Endothelial cell of hepatic sinusoid (primary cell): ENCODE results near the gene WIPF1.
"Not testable (repeated sequence)": the region's sequence is repeated elsewhere in the genome, so short reads cannot be mapped to it uniquely, and the experiment has no call there.

ENCODE experiments used
- in situ Hi-C: cut with HindIII; loops from 2 replicates; pipeline ENCODE4 v1.10.0; 2017; ENCODE audit warnings: low sequenced_read_pairs

The WIPF1 gene

DNA sequence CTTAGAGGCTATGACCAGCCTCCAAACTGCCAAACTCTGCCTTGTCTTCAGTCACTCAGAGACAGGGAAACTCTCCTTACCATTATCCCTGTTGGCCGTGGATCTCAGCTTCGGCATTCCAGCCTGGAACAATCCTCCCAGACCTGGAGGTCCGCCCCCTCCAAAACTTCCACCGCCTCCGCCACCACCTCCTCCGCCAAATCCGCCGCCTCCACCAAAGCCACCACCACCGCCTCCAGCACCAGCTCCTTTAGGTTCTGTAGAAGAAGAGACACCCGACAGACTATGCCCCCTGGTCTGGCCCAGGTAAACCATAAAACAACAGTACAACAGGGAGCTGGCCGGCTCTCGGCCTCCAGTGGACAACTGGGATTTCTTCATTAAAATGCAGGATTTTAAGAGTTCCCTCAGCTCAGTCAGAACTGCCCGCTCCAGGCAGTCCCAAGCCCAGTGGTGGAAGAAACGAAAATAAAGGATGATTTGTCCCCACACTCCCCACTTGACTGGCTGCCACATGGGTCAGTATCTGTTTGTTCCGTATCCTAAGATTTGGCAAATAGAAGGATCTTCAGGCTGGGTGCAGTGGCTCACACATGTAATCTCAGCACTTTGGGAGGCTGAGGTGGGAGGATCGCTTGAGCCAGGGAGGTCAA lies 22.4 kb downstream of the WIPF1 start:
- in situ Hi-C loops, result no loop called here

DNA sequence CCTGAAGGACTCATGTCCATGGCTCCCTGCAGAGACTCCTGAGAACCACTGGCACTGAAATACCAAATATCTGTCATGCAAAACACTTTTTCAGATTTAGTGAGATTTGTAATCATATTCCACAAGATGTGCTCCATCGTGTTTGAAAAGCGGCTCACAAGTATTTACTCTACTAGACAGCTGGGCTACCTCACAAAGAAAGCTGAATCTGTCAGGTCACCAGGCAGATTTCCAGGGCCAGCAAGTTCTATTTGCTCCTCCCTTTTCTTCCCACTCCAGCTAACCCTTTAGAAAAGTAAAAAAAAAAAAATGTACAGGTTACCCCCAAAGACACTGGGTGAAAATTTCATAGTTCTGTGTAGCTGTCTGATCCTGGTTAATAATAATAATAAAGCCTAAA lies 22.9 kb downstream of the WIPF1 start:
- in situ Hi-C loops, result no loop called here

DNA sequence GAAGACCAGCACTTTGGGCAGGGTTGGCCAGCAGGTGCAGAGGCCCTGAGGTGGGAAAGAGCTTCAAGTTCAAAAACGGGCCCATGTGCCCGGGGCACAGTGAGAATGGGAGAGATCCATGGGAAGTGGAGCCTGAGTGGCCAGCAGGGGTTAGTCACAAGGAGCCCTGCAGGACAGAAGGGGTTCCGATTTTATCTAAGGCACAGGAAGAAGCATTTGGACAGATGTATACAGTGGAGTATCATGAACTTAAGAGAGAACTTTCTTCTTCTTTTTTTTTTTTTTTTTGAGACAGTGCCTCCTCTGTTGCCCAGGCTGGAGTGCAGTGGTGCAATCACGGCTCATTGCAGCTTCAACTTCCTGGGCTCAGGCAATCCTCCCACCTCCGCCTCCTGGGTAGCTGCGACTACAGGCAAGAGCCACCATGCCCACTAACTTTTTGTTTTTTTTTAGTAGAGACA lies 24.0 kb downstream of the WIPF1 start:
- in situ Hi-C loops, result no loop called here

DNA sequence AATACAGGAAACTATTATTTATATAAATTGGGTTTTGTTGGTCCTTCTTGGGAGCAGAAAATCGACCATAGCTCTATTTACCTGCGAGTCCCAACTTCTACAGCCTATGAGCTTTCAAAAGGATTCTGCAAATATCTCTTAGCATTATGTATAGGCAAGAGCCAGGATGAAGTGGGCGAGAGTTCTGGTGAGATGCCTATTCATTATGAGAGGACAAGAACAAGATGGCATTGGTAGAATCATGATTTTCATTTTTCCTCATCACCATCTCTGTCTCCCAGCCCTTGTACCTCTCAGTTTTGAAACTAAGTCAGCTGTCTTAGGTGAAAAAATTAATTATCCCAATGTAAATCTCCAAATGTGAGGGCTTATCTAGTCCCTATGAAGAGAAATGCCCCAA lies 25.0 kb downstream of the WIPF1 start:
- in situ Hi-C loops, result no loop called here

DNA sequence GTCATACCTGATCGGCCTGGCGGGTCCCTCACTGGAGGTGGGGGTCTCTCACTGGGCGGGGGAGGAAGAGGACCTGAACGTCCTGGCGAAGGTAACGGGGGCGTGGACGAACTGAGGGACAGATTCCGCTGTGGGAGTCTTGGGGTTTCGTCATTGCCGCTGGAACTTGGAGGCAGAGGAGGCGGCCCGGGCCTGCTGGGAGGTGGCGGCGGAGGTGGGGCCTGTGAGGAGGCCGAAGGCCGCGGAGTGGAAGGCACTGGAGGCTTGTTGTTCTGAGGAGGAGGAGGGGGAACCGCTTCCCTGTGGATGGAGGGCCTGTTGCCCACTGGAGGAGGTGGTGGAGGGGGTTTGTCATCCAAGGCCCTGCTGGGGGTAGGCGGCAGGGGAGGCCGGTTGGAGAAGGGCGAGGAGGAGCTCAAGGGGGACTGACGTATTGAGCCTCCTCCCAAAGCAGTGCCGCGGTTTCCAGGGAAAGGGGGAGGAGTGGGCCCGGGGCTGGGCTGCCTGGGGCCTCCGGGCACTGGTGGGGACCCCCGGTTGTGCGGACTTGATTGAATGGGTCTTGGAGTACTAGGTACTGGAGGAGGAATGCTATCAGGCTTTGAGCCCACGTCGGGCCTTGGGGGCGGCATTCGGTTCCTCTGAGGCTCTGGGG lies 25.8 kb downstream of the WIPF1 start:
- in situ Hi-C loops, result no loop called here

DNA sequence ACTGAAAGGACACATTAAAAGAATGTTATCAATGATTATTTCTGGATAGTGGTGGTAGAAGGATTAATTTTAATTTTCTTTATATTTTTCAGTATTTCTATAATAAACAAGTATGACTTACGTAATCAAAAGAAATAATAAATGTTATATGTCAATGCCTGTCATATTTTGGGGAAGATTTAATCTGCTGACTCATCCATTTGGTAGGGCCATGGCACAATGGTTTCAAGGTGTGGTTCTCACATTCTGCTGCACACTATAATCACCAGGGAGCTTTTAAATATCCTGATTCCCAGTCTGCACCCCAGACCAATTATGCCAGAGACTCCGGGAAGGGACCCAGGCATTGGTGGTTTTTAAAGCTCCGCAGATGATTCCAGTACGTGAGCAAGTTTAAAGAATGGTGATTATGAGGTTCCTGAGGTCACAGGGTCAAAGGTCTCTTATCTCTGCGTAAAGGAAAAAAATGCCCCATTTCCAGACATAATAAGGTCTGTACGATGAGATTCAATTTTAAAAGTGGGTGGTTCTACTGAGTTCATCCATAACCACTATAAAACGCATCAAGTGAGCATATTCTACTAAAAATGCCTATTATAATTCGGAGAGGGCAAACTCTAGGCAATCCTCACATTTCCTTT lies 27.2 kb downstream of the WIPF1 start:
- in situ Hi-C loops, result no loop called here

DNA sequence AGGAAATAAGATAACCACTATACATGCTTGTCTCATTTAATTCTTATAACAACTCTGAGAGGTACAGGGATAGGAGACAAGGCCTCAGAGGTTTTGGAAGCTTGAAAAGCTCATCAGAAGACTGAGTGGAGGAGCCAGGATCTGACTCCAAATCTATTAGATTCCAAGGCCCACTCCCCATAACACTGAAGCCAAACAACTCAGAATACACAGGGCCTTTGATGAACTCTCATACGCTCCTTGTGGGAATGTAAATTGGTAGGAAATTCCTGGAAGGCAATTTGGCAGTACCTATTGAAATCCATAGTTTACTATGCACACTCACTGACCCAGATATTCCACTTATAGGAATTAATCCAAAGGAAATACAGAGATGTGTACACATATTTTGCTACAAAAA lies 27.9 kb downstream of the WIPF1 start:
- in situ Hi-C loops, result no loop called here

DNA sequence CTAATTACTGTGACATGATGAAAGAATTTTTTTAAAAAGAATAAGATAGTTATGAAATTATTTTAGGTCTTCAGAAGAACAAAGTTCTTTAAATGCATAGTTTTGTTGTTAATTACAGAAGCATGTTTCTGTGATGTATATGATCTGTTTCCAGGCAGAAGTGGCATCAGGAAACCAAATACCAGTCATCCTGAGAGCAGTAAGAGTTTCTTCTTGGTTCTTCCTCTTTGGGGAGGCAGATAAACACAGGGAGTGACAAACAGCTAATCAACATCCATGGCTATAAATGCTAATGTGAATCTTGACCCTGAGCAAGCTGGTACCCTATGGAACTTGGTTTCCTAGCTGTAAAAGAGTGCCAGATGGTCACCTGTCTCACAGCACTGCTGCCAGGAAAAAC lies 29.2 kb downstream of the WIPF1 start:
- in situ Hi-C loops, result no loop called here

DNA sequence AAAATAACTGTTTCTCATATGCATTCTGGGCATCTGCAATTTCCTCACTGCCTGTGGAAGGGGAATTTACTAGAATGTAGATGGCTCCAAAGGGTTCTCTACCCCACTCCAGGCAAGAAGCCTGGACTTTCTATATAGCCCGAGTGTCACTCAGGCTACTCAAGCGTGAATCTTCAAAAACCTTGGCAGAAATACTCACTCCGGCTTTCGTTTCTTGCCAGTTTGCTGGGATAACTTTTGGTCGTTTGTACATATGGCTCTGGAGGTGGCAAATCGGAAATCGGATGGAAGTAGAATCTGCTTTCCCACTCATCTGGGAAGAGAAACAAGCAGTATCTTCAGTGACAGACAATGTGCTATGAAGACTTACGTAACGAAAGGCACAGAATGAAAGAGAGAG lies 30.7 kb downstream of the WIPF1 start:
- in situ Hi-C loops, result no loop called here

DNA sequence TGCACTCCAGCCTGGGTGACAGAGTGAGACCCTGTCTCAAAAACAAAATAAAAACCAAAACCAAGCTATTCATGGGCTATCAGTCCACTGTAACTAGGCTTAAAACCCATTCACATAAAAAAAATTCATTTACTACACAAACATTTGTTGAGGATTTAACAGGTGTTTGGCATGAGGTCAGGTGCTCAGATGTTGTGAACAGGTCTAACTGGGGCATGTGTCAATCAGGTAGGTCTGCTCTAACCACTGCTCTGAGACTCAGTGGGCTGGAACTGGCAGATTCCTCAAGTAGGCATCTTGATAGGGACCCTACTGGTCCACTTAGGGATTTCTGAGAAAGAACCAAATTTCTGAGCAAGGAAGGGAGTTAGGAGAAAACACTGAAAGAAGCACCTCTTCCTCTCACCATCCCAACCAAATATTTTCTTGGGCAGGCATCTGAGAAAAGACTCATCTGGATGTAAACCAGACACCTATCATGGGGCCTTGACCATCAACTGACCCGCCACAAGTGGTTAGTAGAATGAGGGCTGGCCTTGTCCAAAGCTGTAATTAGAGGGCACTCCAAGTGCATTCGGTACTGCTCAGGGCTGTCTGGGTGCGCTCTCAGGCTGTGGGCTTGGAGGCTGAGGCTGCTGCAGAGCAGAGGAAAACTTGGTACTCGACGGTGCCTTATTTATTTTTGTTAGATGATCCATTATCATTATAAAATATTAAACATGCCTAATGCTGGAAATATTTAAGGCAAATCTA lies 33.9 kb downstream of the WIPF1 start:
- in situ Hi-C loops, result no loop called here

DNA sequence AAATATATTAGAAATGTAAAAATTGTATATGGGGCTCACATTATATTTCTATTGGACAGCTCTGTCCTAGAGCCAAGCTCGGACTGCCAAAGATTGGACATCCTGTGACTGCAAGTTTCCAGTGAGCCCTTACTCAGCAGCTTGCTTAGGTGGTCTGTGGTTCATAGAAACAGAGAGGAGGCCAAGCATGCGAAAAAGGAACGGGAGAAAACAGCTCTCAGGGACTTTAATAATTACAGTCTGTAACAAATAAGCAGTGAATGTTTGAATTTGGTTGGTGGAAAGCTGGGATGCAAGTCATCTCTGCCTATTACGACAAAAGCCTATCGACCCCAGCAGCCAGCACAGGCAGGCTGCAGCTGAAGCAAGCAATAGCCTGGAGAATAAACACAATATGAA lies 35.6 kb downstream of the WIPF1 start:
- in situ Hi-C loops, result no loop called here

DNA sequence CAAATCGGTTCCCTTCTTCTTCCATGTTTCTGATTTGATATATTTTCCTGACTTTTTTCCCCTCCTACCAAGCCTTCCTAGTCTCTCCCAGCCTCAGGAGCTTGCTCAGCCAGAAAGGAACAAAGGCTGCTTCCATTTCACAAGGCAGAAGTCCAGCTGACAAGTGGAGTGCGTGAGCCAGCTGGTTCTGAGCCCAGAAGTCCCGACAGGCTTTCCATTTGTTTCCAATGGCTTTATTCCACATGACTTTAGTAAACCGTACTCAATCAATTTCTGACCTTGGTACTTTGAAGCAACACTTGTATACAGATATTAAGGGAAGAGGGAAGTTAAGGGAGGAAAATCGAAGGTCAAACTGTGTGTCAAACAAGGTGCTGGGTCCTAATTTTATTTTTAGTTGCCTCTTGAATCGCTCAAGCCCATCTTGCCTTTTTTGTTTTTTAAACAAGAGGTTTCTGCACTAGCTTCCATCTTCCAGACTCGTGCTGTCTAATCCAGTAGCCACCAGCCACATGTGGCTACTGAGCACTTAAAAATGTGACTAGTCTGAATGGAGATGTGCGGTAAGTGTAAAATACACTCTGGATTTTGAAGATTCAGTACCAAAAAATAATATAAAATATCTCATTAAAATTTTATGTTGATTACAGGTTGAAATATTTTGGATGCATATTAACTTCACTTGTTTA lies 36.2 kb downstream of the WIPF1 start:
- in situ Hi-C loops, result no loop called here

DNA sequence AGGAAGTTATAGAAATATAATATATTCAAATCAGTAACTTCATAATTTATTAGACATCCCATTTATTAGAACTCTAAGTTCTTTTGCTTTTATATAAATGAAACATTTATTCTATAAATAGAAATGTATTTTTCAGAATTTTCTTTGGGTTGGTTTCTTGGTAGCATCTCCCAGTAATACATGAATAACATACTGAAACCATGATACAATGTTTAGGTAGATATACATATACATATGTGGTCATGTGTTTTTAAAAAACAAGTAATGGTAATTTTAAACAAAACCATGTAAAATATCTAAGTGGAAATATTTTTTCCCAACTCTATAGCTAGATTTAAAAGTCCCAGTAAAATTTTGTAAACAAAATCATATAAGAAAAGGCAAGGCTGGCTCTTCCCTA lies 36.9 kb downstream of the WIPF1 start:
- in situ Hi-C loops, result no loop called here

DNA sequence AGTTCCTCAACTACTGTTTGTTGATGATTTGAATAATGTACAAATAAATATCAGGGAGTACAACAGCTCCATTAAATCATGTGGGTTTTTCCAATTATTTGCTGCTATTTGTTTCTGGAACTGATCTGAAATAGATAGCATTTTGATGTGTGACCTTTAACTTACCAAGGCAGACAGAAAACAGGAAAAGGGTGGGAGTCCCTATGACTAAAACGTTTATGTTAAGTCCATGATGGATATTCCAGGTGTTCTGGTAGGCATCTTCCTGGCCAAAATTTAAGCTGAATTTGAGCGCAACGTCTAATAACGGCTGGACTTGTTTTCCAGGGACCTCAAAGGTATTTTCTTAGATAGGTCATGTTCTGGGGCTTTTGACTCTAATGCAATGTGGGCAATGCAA lies 41.6 kb downstream of the WIPF1 start:
- in situ Hi-C loops, result no loop called here

DNA sequence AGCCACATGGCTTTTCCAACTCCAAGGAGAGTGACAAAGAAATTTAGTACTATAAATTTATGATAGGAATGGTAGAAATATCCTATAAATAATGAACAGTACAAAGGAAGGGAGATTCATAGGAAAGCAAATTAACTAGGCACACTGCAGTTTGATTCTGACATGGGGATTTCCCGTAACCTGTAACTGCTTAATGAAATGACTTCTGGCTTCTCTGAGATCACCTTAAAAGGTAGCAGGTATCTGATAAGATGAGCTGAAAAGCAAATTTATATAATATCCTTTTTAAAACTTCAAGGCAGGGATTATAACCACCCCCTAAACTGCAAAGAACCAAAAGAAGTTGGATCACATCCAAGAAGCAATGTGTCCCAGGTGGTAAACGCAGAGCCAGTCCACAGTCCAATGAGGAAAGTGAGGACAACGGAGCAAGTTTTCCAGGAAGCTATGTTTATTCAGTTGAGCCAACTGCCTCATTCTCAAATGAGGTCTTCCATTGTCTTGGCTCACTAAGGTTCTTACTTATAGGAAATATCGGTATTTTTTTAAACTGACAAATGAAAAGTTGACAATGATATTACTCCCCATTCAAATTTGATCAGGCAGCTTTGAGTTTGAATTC lies 43.0 kb downstream of the WIPF1 start:
- in situ Hi-C loops, result no loop called here

DNA sequence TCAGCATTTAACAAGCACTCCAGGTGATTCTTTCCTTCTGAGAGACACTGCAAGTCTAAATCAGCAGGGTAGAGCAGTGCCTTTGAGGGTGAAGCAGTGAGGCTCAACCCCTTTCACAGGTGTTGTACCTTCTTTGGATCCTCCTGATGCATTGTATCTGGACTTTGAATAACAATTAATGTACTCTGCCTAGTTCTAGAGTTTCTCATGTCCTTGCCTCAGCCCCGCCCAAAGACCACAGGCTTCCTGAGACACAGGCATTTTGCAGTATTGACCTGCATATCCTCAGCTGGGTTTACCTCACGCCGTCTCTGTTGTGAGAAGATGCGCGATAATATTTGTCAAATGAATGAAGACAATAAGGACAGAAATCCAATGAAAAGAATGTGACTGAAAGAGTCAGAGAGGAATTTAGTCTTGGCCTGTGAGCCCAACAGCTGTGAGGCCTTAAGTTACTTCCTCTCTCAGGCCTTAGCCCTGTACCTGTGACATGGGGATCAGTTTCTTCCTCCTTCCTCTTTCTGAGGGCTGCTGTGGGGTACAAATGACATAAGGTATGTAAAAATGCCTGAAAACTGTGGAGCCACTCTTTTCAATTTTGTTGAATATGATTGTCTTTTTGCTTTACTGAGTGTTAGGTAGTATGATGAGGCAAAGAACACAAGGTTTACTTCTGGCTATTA lies 43.7 kb downstream of the WIPF1 start:
- in situ Hi-C loops, result no loop called here

DNA sequence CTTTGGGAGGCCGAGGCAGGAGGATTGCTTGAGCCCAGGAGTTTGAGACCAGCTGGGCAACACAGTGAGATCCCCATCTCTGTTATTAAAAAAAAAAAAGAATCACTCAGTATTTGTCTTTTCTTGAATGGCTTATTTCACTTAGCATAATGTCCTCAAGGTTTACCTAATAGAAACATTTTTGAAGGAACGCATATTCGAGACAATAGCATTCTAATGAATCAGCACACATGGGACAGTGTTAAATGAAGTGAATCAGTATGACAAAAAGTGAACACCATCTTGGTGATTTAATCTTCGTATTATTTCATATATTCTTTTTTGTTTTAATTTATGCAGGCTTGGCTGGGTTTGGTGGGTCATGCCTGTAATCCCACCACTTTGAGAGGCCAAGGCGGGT lies 44.7 kb downstream of the WIPF1 start:
- in situ Hi-C loops, result no loop called here

DNA sequence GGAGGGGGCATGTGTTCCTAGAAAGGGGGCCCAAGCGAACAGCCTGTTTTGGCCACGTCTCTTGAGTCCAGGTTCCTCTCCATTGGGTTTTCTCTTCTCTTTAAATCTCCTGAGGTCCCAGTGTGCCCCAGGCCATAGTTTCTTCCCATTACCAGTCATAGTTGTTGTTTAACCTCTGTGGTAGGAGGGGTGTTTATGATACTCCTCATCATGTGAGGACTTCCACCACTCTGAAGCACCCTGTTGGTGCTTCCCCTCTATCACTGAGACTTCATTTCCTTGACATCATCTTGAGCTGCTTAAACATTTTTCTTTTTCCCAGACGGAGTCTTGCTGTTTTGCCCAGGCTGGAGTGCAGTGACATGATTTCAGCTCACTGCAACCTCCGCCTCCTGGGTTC lies 45.9 kb downstream of the WIPF1 start:
- in situ Hi-C loops, result no loop called here

DNA sequence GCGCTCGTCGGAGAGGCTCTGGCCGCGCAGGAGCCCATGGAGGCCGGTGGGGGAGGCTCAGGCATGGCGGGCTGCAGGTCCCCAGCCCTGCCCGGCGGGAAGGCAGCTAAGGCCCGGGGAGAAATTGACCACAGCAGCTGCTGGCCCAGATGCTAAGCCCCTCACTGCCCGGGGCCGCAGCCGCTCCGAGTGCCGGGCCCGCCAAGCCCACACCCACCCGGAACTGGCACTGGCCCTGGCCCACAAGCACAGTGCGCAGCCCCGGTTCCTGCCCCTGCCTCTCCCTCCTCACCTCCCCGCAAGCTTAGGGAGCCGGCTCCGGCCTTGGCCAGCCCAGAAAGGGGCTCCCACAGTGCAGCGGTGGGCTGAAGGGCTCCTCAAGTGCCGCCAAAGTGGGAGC lies 49.0 kb downstream of the WIPF1 start:
- in situ Hi-C loops, result not testable (repeated sequence)

DNA sequence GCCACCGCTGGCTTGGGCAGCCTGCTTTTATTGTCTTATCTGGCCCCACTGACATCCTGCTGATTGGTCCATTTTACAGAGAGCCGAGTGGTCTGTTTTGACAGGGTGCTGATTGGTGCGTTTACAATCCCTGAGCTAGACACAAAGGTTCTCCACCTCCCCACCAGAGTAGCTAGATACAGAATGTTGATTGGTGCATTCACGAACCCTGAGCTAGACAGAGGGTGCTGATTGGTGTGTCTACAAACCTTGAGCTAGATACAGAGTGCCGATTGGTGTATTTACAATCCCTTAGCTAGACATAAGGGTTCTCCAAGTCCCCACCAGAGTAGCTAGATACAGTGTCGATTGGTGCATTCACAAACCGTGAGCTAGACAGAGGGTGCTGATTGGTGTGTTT lies 49.6 kb downstream of the WIPF1 start:
- in situ Hi-C loops, result not testable (repeated sequence)
